Skeletal muscle tissue (tissue), 4 donors: ENCODE data around the gene TBCD. TPM values are rescaled to one million over a fixed set of nuclear protein-coding genes. Genes with fewer than 3 reads are reported as not detected.

Experiments
- H3K27ac ChIP-seq: one replicate; pipeline ENCODE4 v1.7.0; 2013; ENCODE audit warnings: mild to moderate bottlenecking, low read depth, low read length, inconsistent platforms
- H3K27me3 ChIP-seq, 3 donors: one replicate each; pipeline ENCODE4 v1.7.0; 2013; ENCODE audit warnings: low read length in 3 of 3; ENCODE audit not compliant: control insufficient read depth in 3 of 3, insufficient read depth in 3 of 3
- H3K36me3 ChIP-seq, 3 donors: one replicate each; pipeline ENCODE4 v1.7.0; 2013; ENCODE audit warnings: low read length in 3 of 3; ENCODE audit not compliant: control insufficient read depth in 3 of 3, insufficient read depth in 3 of 3
- H3K4me1 ChIP-seq, 3 donors: one replicate each; pipeline ENCODE4 v1.7.0; 2013; ENCODE audit warnings: low read length in 3 of 3, mild to moderate bottlenecking in 3 of 3; ENCODE audit not compliant: control insufficient read depth in 3 of 3, insufficient read depth in 3 of 3
- H3K4me3 ChIP-seq, 3 donors: one replicate each; pipeline ENCODE4 v1.7.0; 2013; ENCODE audit warnings: low read length in 3 of 3
- H3K9ac ChIP-seq, 3 donors: one replicate each; pipeline ENCODE4 v1.7.0; 2013; ENCODE audit warnings: low read length in 3 of 3, mild to moderate bottlenecking in 3 of 3, moderate library complexity in 2 of 3, low read depth in 1 of 3
- H3K9me3 ChIP-seq, 3 donors: one replicate each; pipeline ENCODE4 v1.7.0; 2013; ENCODE audit warnings: low read length in 3 of 3; ENCODE audit not compliant: control insufficient read depth in 3 of 3
- total RNA-seq: library from RNA; depleted of rRNA; stranded (reverse); fragments of >200 nt; gene quantifications from one replicate; pipeline ENCODE4 v1.2.3, GENCODE V29; 2014
- donor health status: Osteomylitis.

TBCD gene
- total RNA-seq, 1 donor from 2014 or later = 27.1 TPM

- Histone ChIP-seq H3K9ac (no peak overlapping the region), H3K9me3 (no peaks in the 10 kb centered on the region), H3K36me3 (peaks cover 5 to 6% (median 5%) of the 10 kb centered on the region in 3 donors), H3K27ac (no peak overlapping the region), H3K27me3 (no peaks in the 10 kb centered on the region), H3K4me1 (no peaks in the 10 kb centered on the region), H3K4me3 (no peak overlapping the region)
Observed at GRCh38 chr17:82956146-82956725, 204.4 kb downstream of the TBCD start.

DNA sequence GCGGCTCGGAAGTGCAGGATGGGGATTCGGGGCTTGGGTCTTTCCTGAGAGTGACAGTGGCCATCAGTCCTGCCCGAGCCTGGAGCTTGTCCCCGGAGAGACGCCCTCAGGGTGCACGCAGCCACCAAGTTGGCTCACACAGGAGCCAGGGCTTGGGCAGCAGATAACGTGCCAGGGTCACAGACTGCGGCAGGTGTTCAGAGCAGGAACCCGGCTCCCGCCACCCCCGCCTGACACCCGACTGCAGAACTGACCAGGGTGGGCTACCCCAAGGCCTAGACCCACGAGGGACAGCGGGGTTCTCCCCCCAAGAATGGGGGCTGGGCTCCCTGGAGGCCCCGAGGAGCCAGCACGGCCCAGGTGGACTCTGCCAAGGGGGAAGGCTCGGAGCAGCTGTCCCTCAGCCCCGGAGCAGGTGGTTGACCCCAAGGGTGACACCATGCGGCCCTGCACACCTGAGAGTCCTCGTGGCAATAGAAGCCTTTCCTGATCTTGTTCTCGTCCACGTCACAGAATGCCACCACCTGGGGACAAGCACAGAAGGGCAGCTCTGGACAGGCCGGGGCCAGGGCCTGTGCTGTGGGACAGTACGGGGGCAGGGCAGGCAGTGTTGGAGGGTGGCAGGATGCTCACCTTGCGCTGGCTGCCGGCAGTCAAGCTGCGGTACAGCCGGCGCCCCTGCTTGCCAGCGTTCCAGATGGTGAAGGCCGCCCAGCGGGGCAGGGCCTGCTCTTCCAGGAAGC, 205.0 kb downstream of the TBCD start:
- no peaks in the 10 kb centered on the region for H3K27me3 ChIP-seq
- H3K4me3 ChIP-seq = no peak overlapping the region
- H3K36me3 ChIP-seq = peaks cover 5 to 6% (median 5%) of the 10 kb centered on the region in 3 donors
- H3K9ac ChIP-seq = no peak overlapping the region
- H3K4me1 ChIP-seq = no peaks in the 10 kb centered on the region
- no peaks in the 10 kb centered on the region for H3K9me3 ChIP-seq
- H3K27ac ChIP-seq = no peak overlapping the region

- Histone ChIP-seq H3K4me3 (no peak overlapping the region), H3K36me3 (peaks cover 4 to 6% (median 5%) of the 10 kb centered on the region in 3 donors), H3K4me1 (no peaks in the 10 kb centered on the region), H3K27me3 (no peaks in the 10 kb centered on the region), H3K9ac (no peak overlapping the region), H3K27ac (no peak overlapping the region), H3K9me3 (no peaks in the 10 kb centered on the region)
Observed at GRCh38 chr17:82957469-82957795, 205.6 kb downstream of the TBCD start.

DNA sequence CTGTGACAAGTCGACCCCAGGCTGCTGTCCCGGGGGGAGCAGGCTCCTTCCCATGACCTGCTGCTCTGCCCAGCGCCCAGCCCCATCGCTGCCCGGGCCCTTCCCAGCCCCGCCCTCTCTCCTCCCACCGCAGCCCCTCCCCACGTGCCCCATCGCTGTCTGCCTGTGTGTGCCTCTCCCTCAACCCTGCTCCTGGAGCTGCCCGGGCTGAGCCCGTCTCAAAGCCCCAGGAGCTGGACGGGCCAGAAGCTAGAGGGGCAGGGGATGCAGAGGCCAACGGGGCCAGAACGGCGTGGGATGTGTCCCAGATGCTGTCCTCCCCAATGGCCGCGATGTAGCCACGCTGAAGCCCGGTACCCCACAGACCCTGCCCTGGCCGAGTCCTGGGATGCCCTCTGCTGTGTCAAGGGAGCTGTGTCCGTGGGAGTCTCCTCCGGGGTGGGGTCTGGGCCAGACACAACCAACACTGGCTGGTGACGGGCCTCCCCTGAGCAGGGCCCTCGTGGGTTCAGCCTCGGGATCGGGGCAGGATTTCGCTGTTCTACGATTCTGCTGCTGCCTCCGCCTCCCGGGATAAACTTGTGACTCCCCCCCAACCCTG, 206.2 kb downstream of the TBCD start:
- Histone ChIP-seq H3K36me3 (peaks cover 4 to 6% (median 5%) of the 10 kb centered on the region in 3 donors), H3K9me3 (no peaks in the 10 kb centered on the region), H3K4me1 (no peaks in the 10 kb centered on the region), H3K27ac (no peak overlapping the region), H3K27me3 (no peaks in the 10 kb centered on the region), H3K9ac (no peak overlapping the region), H3K4me3 (no peak overlapping the region)

GRCh38 chr17:82959242-82959930, 207.5 kb downstream of the TBCD start:
- H3K4me3 ChIP-seq = no peak overlapping the region
- H3K4me1 ChIP-seq = peaks cover 3 to 5% (median 4%) of the 10 kb centered on the region in 3 donors

GRCh38 chr17:82959990-82960418, 208.1 kb downstream of the TBCD start:
- Histone ChIP-seq H3K4me3 (no peak overlapping the region), H3K4me1 (peaks cover 3 to 5% (median 4%) of the 10 kb centered on the region in 3 donors), H3K27ac (no peak overlapping the region), H3K9me3 (no peaks in the 10 kb centered on the region), H3K27me3 (no peaks in the 10 kb centered on the region), H3K36me3 (peaks cover 4 to 6% (median 5%) of the 10 kb centered on the region in 3 donors), H3K9ac (no peak overlapping the region)

More at GRCh38 chr17:82959242-82959930, 207.5 kb downstream of the TBCD start:
- H3K36me3 ChIP-seq = peaks cover 4 to 6% (median 5%) of the 10 kb centered on the region in 3 donors
- no peaks in the 10 kb centered on the region for H3K27me3 ChIP-seq
- H3K9ac ChIP-seq = no peak overlapping the region
- no peaks in the 10 kb centered on the region for H3K9me3 ChIP-seq
- no peak overlapping the region for H3K27ac ChIP-seq

DNA sequence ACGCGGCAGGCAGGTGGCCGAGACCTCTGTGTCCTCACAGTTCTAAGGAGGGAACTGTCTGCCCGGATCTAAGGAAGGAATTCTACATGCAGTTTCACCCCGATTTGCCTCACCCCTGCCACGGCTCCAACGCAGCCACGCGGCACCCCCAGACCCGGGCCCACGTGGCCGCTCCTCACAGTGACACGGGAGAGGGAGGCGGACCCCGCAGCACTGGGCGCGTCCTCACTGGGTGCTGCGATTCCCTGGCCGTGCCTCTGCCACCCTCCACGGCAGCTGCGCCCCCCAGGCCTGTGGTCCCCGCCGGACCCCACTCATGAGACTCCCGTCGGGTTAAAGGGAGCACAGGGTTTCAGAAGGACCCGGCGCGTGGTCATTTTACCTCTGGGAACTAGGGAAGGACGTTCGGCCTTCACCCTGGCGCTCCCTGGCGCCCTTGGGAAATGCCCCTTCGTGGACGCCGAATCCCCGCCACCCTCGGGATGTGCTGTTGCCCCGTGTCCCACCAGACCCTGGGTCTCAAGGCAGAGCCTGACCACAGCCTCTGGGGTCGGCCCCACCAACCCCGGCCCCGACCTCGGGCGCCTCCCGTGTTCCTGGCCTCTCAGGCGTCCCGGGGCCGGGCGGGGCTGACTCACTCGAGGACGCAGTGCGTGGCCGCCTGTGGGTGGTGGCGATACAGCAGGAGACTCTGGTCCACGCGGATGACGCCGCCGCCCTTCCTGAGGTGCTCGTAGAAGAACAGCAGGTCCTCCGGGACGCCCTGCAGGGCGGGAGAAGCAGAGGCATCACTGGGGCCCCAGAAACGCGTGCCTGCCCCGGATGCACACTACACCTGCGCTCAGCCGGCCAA, 208.8 kb downstream of the TBCD start:
- H3K36me3 ChIP-seq = peaks cover 4 to 6% (median 5%) of the 10 kb centered on the region in 3 donors
- H3K9me3 ChIP-seq = no peaks in the 10 kb centered on the region

DNA sequence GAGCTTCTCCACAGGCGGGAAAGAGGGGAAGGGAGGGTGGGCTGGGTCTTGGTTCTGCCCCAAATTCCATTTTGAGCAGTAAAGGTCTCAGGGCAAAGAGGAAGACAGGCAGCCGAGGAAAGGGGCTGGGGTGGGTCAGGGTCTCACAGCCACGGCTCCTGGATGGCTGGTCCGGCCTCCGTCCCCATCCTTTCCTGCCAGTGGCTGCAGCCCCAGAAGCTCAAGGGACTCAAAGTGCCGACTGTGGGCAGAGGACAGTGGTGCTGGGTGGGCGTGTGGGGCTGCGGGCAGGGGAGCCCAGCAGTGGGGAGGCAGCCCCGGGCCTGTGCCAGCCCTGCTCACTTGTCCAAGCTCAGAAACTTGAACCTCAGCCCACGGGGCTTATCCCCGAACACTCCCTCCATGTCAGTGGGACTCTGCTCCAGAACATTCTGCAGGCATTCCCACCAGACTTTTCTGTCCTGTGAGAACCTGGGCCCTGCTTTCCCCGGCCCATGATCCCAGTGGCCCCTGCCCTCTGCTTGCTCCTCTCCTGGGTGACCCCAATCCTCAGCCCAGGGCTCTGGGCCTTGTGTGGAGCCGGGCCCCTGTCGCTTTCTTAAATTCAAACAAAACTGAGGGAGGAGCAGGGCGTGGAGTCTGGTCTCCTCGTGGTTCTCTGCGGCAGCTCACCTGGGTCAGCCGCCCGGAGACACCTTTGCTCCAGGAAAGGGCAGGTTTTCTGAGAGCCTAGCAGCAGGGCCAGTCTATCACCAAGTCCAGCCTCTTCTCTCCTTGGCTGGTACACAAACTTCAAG, 209.7 kb downstream of the TBCD start:
- Histone ChIP-seq H3K9ac (no peak overlapping the region), H3K9me3 (no peaks in the 10 kb centered on the region), H3K27ac (no peak overlapping the region), H3K27me3 (no peaks in the 10 kb centered on the region), H3K4me3 (no peak overlapping the region), H3K4me1 (peaks cover 3 to 5% (median 4%) of the 10 kb centered on the region in 3 donors), H3K36me3 (peaks cover 4 to 6% (median 5%) of the 10 kb centered on the region in 3 donors)

More for the DNA sequence above, 208.8 kb downstream of the TBCD start:
- H3K9ac ChIP-seq = no peak overlapping the region
- no peaks in the 10 kb centered on the region for H3K27me3 ChIP-seq
- H3K4me3 ChIP-seq = no peak overlapping the region
- peaks cover 3 to 5% (median 4%) of the 10 kb centered on the region in 3 donors for H3K4me1 ChIP-seq
- no peak overlapping the region for H3K27ac ChIP-seq
